Choroid plexus epithelial cell (primary cell): ENCODE measurements around the gene DHX34.

Source experiments
- DNase-seq: peaks from one replicate; pipeline ENCODE4 v3.0.0-alpha.2; 2010; ENCODE audit warnings: low read depth
- H3K4me3 ChIP-seq: 2 replicates; pipeline ENCODE4 v1.5.1; 2011; ENCODE audit warnings: low read depth, mild to moderate bottlenecking, control low read depth, low read length, moderate library complexity
- TF ChIP-seq, protein P1 (sequence below): conservative IDR thresholded peaks from 2 replicates; pipeline ENCODE4 v1.5.1; 2011; ENCODE audit warnings: low read depth, mild to moderate bottlenecking, control low read depth, inconsistent platforms, low read length, moderate library complexity

Gene DHX34

DNA sequence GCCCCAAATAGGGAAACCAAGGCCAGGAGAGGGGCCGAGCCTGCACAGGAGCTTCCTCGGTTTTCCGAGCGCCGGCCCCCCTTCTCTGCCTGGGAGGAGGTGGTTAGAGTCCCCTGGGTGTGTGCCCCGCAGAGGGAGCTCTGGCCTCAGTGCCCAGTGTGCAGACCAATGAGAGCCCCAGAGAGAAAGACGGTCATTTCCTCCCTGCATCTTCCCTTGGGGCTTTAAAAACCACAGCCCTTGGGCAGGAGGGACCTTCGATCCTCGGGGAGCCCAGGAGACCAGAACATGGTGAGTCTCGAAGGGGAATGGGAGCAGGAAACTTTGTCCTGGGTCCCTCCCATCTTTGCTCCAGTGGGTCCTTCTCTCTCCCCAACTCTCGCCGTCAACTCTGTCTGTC, 39.5 kb upstream of the DHX34 start, which contains the start of gene C5AR1:
Gene C5AR1 (plus strand): TSS at position 254 of the 400 bp plus-strand sequence. CDS start 35 bp downstream, at position 289.
- no peak within 1 kb of the TSS for H3K4me3 ChIP-seq
- DNase-seq = no peak
- TF ChIP-seq, protein P1, sequence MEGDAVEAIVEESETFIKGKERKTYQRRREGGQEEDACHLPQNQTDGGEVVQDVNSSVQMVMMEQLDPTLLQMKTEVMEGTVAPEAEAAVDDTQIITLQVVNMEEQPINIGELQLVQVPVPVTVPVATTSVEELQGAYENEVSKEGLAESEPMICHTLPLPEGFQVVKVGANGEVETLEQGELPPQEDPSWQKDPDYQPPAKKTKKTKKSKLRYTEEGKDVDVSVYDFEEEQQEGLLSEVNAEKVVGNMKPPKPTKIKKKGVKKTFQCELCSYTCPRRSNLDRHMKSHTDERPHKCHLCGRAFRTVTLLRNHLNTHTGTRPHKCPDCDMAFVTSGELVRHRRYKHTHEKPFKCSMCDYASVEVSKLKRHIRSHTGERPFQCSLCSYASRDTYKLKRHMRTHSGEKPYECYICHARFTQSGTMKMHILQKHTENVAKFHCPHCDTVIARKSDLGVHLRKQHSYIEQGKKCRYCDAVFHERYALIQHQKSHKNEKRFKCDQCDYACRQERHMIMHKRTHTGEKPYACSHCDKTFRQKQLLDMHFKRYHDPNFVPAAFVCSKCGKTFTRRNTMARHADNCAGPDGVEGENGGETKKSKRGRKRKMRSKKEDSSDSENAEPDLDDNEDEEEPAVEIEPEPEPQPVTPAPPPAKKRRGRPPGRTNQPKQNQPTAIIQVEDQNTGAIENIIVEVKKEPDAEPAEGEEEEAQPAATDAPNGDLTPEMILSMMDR = no peak

DNA sequence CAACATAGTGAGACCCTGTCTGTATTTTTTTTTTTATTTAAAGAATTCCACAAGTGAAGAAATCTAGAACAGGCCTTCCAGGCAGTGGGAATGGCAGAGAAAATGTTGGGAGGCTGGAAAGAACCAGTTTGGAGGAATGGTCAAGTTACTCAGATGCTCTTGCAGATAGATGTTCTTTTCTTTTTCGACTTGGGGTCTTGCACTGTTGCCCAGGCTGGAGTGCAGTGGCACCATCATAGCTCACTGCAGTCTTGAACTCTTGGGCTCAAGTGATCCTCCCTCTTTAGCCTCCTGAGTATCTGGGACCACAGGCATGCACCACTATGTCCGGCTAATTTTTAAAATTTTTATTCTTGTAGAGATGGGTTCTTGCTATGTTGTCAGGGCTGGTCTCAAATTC, 38.8 kb upstream of the DHX34 start:
- no peak for DNase-seq
- TF ChIP-seq, protein P1 = no peak
- H3K4me3 ChIP-seq = no peak overlapping the region

- no peak overlapping the region for H3K4me3 ChIP-seq
- peak; percentile 62 for DNase-seq
These were observed 38.3 kb upstream of the DHX34 start for GRCh38 chr19:47310819-47311218.

GRCh38 chr19:47312366-47313006, 36.6 kb upstream of the DHX34 start:
- DNase-seq = no peak
- TF ChIP-seq, protein P1 = no peak
- H3K4me3 ChIP-seq = no peak overlapping the region

More at GRCh38 chr19:47310819-47311218, 38.3 kb upstream of the DHX34 start:
- TF ChIP-seq, protein P1 = no peak

- TF ChIP-seq, protein P1 = no peak
- H3K4me3 ChIP-seq = no peak overlapping the region
- peak; percentile 20 for DNase-seq
These were observed 35.3 kb upstream of the DHX34 start for GRCh38 chr19:47313754-47314295.

- DNase-seq = peak; percentile 99
- no peak overlapping the region for H3K4me3 ChIP-seq
- TF ChIP-seq, protein P1 = no peak
These were observed 33.8 kb upstream of the DHX34 start for GRCh38 chr19:47315125-47315821.
